ENCODE results near the gene FARP1. TPM values are rescaled to one million over a fixed set of nuclear protein-coding genes. Genes with fewer than 3 reads are reported as not detected.
A peak's percentile ranks its signal among the peaks of the same experiment; 100 is the strongest.
"Not testable (repeated sequence)": the region's sequence is repeated elsewhere in the genome, so short reads cannot be mapped to it uniquely, and the experiment has no call there.

FARP1 gene
- total RNA-seq, 4 donors from 2014 or later, result 11.0 to 27.2 (median 13.6) TPM

- Histone ChIP-seq H3K27ac (peak overlapping the region; percentile 39), H3K4me3 (peak overlapping the region; percentile 30)
Measured at GRCh38 chr13:98411617-98412265, 268.8 kb downstream of the FARP1 start.

GRCh38 chr13:98413278-98413677 is 270.4 kb downstream of the FARP1 start:
- not testable (repeated sequence) for H3K27ac ChIP-seq
- 93% methylated on average over 3 of the region's 3 CpGs for WGBS

More at GRCh38 chr13:98411617-98412265, 268.8 kb downstream of the FARP1 start:
- Histone ChIP-seq H3K4me1 (peaks cover 15% of the 10 kb centered on the region), H3K27me3 (no peaks in the 10 kb centered on the region), H3K9me3 (no peaks in the 10 kb centered on the region), H3K36me3 (peaks cover 6% of the 10 kb centered on the region)
- no peak for DNase-seq (ENCODE audit: low spot score in 2 of 2)
- TF ChIP-seq POLR2A (IDR thresholded peaks at IDR 0.05), result no peak
- WGBS, result 68% methylated on average over 16 of the region's 16 CpGs

GRCh38 chr13:98413796-98414195 is 270.9 kb downstream of the FARP1 start:
- no peak for TF ChIP-seq POLR2A (IDR thresholded peaks at IDR 0.05)
- no peak for TF ChIP-seq CTCF (IDR thresholded peaks at IDR 0.05)
- no peak for TF ChIP-seq POLR2AphosphoS5 (IDR thresholded peaks at IDR 0.05)
- TF ChIP-seq EP300 (IDR thresholded peaks at IDR 0.05), result no peak
- Histone ChIP-seq H3K27ac (no peak overlapping the region), H3K9me3 (no peaks in the 10 kb centered on the region), H3K4me3 (no peak overlapping the region), H3K4me1 (peaks cover 18% of the 10 kb centered on the region), H3K36me3 (peaks cover 10% of the 10 kb centered on the region), H3K27me3 (no peaks in the 10 kb centered on the region)
- DNase-seq (ENCODE audit: low spot score in 2 of 2), result no peak
- 98% methylated on average over 7 of the region's 7 CpGs for WGBS

More at GRCh38 chr13:98413278-98413677, 270.4 kb downstream of the FARP1 start:
- H3K9me3 ChIP-seq; H3K36me3 ChIP-seq; H3K4me3 ChIP-seq; H3K27me3 ChIP-seq; DNase-seq (ENCODE audit: low spot score in 2 of 2): not testable (repeated sequence)
- peaks cover 18% of the 10 kb centered on the region for H3K4me1 ChIP-seq

GRCh38 chr13:98415326-98416070 is 272.6 kb downstream of the FARP1 start:
- Histone ChIP-seq H3K9me3 (no peaks in the 10 kb centered on the region), H3K4me1 (peaks cover 18% of the 10 kb centered on the region), H3K4me3 (no peak overlapping the region), H3K27ac (no peak overlapping the region), H3K36me3 (peaks cover 11% of the 10 kb centered on the region), H3K27me3 (no peaks in the 10 kb centered on the region)
- WGBS, result 95% methylated on average over 17 of the region's 18 CpGs
- TF ChIP-seq EP300 (IDR thresholded peaks at IDR 0.05) (no peak), CTCF (IDR thresholded peaks at IDR 0.05) (no peak), POLR2AphosphoS5 (IDR thresholded peaks at IDR 0.05) (no peak), POLR2A (IDR thresholded peaks at IDR 0.05) (no peak)
- no peak for DNase-seq (ENCODE audit: low spot score in 2 of 2)

- Histone ChIP-seq H3K4me3 (no peak overlapping the region), H3K9me3 (no peaks in the 10 kb centered on the region), H3K27ac (no peak overlapping the region), H3K4me1 (peaks cover 18% of the 10 kb centered on the region), H3K27me3 (no peaks in the 10 kb centered on the region), H3K36me3 (peaks cover 11% of the 10 kb centered on the region)
- WGBS, result 59% methylated on average over 4 of the region's 4 CpGs
- no peak for TF ChIP-seq CTCF (IDR thresholded peaks at IDR 0.05)
- peak in 1 of 3 donors; percentile 21 for TF ChIP-seq POLR2AphosphoS5 (IDR thresholded peaks at IDR 0.05)
- no peak for DNase-seq (ENCODE audit: low spot score in 2 of 2)
Measured at GRCh38 chr13:98416408-98416807, 273.5 kb downstream of the FARP1 start.

- H3K4me1 ChIP-seq, result peaks cover 18% of the 10 kb centered on the region
- TF ChIP-seq CTCF (IDR thresholded peaks at IDR 0.05), result no peak
- no peak for TF ChIP-seq POLR2A (IDR thresholded peaks at IDR 0.05)
- no peak for TF ChIP-seq EP300 (IDR thresholded peaks at IDR 0.05)
- TF ChIP-seq POLR2AphosphoS5 (IDR thresholded peaks at IDR 0.05), result no peak
- 88% methylated on average over 14 of the region's 14 CpGs for WGBS
- H3K27ac ChIP-seq, result no peak overlapping the region
- no peaks in the 10 kb centered on the region for H3K27me3 ChIP-seq
- no peaks in the 10 kb centered on the region for H3K9me3 ChIP-seq
- H3K4me3 ChIP-seq, result no peak overlapping the region
- DNase-seq (ENCODE audit: low spot score in 2 of 2), result no peak
- H3K36me3 ChIP-seq, result peaks cover 5% of the 10 kb centered on the region
Measured at GRCh38 chr13:98419786-98420553, 277.1 kb downstream of the FARP1 start.

Measured in suprapubic skin (tissue), 4 donors.